ENCODE measurements around the gene CALR3. TPM values are rescaled to one million over a fixed set of nuclear protein-coding genes. Genes with fewer than 3 reads are reported as not detected.
A peak's percentile ranks its signal among the peaks of the same experiment; 100 is the strongest.

The CALR3 gene
- total RNA-seq, 1 donor from 2014 or later = not detected

- DNase-seq (ENCODE audit: low read depth) = no peak
- Histone ChIP-seq H3K27me3 (ENCODE audit: control insufficient read depth, insufficient read depth, low read length) (no peaks in the 10 kb centered on the region), H3K4me3 (ENCODE audit: low read depth, low read length) (no peak overlapping the region), H3K36me3 (ENCODE audit: control insufficient read depth, insufficient read depth, low read length) (peaks cover 1% of the 10 kb centered on the region)
- no peak for TF ChIP-seq CTCF (IDR thresholded peaks at IDR 0.05; ENCODE audit: insufficient read depth, low read length, poor library complexity, severe bottlenecking)
Measured at GRCh38 chr19:16435999-16436650, 59.8 kb downstream of the CALR3 start.

- no peak overlapping the region for H3K4me3 ChIP-seq (ENCODE audit: low read depth, low read length)
Measured at GRCh38 chr19:16435238-16435917, 60.6 kb downstream of the CALR3 start.

DNA sequence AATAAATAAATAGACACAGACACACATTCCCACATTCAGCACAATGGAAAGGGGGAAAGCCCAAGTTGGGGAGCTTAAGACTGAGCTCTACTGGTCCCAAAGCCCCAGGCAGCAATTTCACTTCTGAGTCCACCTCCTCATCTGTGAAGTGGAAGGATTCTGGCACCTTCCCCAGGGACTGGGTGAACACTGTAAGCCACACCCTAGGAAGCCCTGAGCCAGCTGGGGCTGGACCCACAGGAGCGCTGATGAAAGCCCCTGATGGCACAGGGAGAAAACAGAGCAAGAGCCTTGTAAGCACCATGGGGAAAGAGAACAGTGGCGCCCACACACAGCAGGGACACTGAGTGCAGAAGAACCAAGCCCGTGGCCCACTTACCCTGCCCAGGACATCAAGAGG is 62.0 kb downstream of the CALR3 start:
- Histone ChIP-seq H3K27me3 (ENCODE audit: control insufficient read depth, insufficient read depth, low read length) (no peaks in the 10 kb centered on the region), H3K36me3 (ENCODE audit: control insufficient read depth, insufficient read depth, low read length) (peaks cover 1% of the 10 kb centered on the region), H3K4me3 (ENCODE audit: low read depth, low read length) (no peak overlapping the region)
- TF ChIP-seq CTCF (IDR thresholded peaks at IDR 0.05; ENCODE audit: insufficient read depth, low read length, poor library complexity, severe bottlenecking) = no peak
- DNase-seq (ENCODE audit: low read depth) = no peak

More at GRCh38 chr19:16435238-16435917, 60.6 kb downstream of the CALR3 start:
- Histone ChIP-seq H3K36me3 (ENCODE audit: control insufficient read depth, insufficient read depth, low read length) (peaks cover 1% of the 10 kb centered on the region), H3K27me3 (ENCODE audit: control insufficient read depth, insufficient read depth, low read length) (no peaks in the 10 kb centered on the region)
- DNase-seq (ENCODE audit: low read depth) = peak; percentile 82
- no peak for TF ChIP-seq CTCF (IDR thresholded peaks at IDR 0.05; ENCODE audit: insufficient read depth, low read length, poor library complexity, severe bottlenecking)

- Histone ChIP-seq H3K4me3 (ENCODE audit: low read depth, low read length) (no peak overlapping the region), H3K27me3 (ENCODE audit: control insufficient read depth, insufficient read depth, low read length) (no peaks in the 10 kb centered on the region), H3K36me3 (ENCODE audit: control insufficient read depth, insufficient read depth, low read length) (peaks cover 1% of the 10 kb centered on the region)
- no peak for TF ChIP-seq CTCF (IDR thresholded peaks at IDR 0.05; ENCODE audit: insufficient read depth, low read length, poor library complexity, severe bottlenecking)
- DNase-seq (ENCODE audit: low read depth) = no peak
Measured at GRCh38 chr19:16429759-16430091, 66.2 kb downstream of the CALR3 start.

DNA sequence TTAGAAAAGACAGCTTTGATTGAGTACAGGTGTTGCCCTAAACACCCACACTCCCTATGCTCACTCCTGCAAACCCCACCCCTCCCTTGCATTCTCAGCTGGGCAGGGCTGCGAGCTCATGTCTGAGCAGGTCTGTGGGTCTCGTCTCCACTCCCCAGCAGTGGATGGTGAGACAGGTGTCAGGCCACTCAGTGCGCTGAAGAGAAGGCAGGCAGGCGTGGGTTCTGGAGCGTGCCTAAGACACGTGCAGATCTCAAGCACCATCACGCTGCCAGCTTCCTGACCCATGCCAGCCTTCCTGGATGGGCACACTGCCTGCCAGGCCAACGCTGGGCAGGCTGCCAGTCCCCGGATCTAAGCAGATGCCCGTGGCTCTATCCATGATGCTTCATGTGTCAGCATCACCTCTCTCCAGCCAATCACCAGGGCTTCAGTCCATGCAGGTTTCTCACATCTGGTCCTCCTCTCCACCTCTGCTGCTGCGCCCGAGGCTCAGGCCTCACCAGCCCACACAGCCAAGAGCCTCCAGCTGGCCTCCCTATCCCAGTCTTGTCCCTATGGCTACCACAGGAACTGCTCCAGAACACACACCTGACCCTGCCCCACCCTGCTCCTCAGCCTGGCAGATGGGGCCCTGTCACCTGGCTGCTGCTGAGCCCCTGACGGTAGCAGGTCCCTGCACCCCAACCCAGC is 66.8 kb downstream of the CALR3 start:
- TF ChIP-seq CTCF (IDR thresholded peaks at IDR 0.05; ENCODE audit: insufficient read depth, low read length, poor library complexity, severe bottlenecking) = no peak
- H3K27me3 ChIP-seq (ENCODE audit: control insufficient read depth, insufficient read depth, low read length) = no peaks in the 10 kb centered on the region
- peaks cover 1% of the 10 kb centered on the region for H3K36me3 ChIP-seq (ENCODE audit: control insufficient read depth, insufficient read depth, low read length)
- no peak for DNase-seq (ENCODE audit: low read depth)
- no peak overlapping the region for H3K4me3 ChIP-seq (ENCODE audit: low read depth, low read length)

Other genes starting within 250 kb of the CALR3 start
- gene KLF2, start 171.3 kb downstream of the CALR3 start, total RNA-seq = 0.67 and 1.9 TPM in 2 replicates
- 11.1 and 16.0 TPM in 2 replicates for gene EPS15L1, start 24.2 kb downstream of the CALR3 start, total RNA-seq
- gene C19orf44, start 227 bp upstream of the CALR3 start, total RNA-seq = 2.5 and 2.7 TPM in 2 replicates
- 10.3 and 17.2 TPM in 2 replicates for gene CHERP, start 46.3 kb upstream of the CALR3 start, total RNA-seq
- gene SLC35E1, start 76.2 kb upstream of the CALR3 start, total RNA-seq = 60.9 and 62.8 TPM in 2 replicates
- 7.0 and 8.2 TPM in 2 replicates for gene MED26, start 132.0 kb upstream of the CALR3 start, total RNA-seq
- gene SMIM7, start 164.0 kb upstream of the CALR3 start, total RNA-seq = 90.5 and 90.8 TPM in 2 replicates
- 2.2 and 4.1 TPM in 2 replicates for gene TMEM38A, start 165.0 kb upstream of the CALR3 start, total RNA-seq
- under 0.01 TPM in 1 of 2 replicates, not detected in the other for gene NWD1, start 223.7 kb upstream of the CALR3 start, total RNA-seq

All from kidney epithelial cell (primary cell).